ENCODE results near the gene PARN. TPM values are rescaled to one million over a fixed set of nuclear protein-coding genes. Genes with fewer than 3 reads are reported as not detected.

Gene PARN
- total RNA-seq, 1 experiment from 2014 or later, result 42.5 TPM

DNA sequence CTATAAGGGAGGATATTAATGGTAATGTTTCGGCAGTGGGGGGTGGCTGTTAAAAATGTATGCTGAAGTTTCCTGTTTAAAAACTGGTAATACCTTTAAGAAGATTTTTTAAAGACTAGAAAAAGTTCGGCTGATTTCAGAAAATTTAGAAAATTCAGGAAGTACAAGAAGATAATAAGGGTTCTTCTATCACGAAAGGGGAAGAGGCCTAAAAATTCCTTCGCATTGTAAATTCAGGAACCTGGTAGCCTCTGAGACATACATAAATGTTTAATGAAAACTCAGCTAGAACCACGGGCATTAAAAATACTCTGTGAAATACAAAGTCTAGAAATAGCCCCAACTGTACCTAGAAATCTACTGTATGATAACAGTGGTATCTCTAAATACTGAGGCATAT is 181.2 kb downstream of the PARN start:
- no peak overlapping the region for H3K4me3 ChIP-seq (replicated peaks in 1 of 2; ENCODE audit: low read depth in 1 of 2, low read length in 2 of 2)
- H3K36me3 ChIP-seq (ENCODE audit: control insufficient read depth in 1 of 2, insufficient read depth in 2 of 2, low read length in 2 of 2), result no peaks in the 10 kb centered on the region
- no peaks in the 10 kb centered on the region for H4K20me1 ChIP-seq (ENCODE audit: insufficient read depth)
- no peak overlapping the region for H3K4me2 ChIP-seq (ENCODE audit: low read length)
- no peaks in the 10 kb centered on the region for H3K9me3 ChIP-seq (ENCODE audit: control insufficient read depth in 1 of 2, insufficient read depth in 1 of 2, low read depth in 1 of 2, low read length in 2 of 2)
- no peak overlapping the region for H3K9ac ChIP-seq (ENCODE audit: low read length)
- no peak for DNase-seq (ENCODE audit: low read depth, low spot score)
- ATAC-seq, result no peak
- no peaks in the 10 kb centered on the region for H3K79me2 ChIP-seq (ENCODE audit: insufficient read depth, low read length)
- H3K4me1 ChIP-seq (ENCODE audit: control insufficient read depth in 1 of 2, insufficient read depth in 2 of 2, low read length in 2 of 2), result peaks cover 0 to 4% of the 10 kb centered on the region in 2 experiments; a peak in 1 of 4 replicates
- no peaks in the 10 kb centered on the region for H3K27me3 ChIP-seq (ENCODE audit: insufficient read depth, low read length)
- ChIA-PET RAD21 (ENCODE audit: low non-redundant PET in 1 of 2, low total read pairs in 2 of 2, uncharacterized antibody in 2 of 2, unreplicated experiment in 2 of 2) (no interaction called here), POLR2A (no interaction called here), CTCF (no interaction called here)
- no peak overlapping the region for H3K27ac ChIP-seq (ENCODE audit: low read depth, low read length)
- intact Hi-C loops (cut with micrococcal nuclease), result no loop called here
- BruUV-seq (replicated peaks), result no TSS peak
- no peak overlapping the region for H2AFZ ChIP-seq (ENCODE audit: low read depth, low read length, poor library complexity, severe bottlenecking)
- H3K9me2 ChIP-seq (ENCODE audit: insufficient read depth), result no peaks in the 10 kb centered on the region
- no peak for TF ChIP-seq TCF7L2 (IDR thresholded peaks at IDR 0.05; ENCODE audit: borderline replicate concordance, extremely low read depth, insufficient read depth, insufficient read length)
- TF ChIP-seq, protein P1, sequence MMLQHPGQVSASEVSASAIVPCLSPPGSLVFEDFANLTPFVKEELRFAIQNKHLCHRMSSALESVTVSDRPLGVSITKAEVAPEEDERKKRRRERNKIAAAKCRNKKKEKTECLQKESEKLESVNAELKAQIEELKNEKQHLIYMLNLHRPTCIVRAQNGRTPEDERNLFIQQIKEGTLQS (IDR thresholded peaks at IDR 0.05), result no peak
- TF ChIP-seq ZNF274 (IDR thresholded peaks at IDR 0.05; ENCODE audit: low read depth, low read length), result no peak
- TF ChIP-seq EGR1 (IDR thresholded peaks at IDR 0.05; ENCODE audit: low read depth), result no peak
- TF ChIP-seq RAD21 (IDR thresholded peaks at IDR 0.05; ENCODE audit: low read depth), result no peak
- TF ChIP-seq, protein P2, sequence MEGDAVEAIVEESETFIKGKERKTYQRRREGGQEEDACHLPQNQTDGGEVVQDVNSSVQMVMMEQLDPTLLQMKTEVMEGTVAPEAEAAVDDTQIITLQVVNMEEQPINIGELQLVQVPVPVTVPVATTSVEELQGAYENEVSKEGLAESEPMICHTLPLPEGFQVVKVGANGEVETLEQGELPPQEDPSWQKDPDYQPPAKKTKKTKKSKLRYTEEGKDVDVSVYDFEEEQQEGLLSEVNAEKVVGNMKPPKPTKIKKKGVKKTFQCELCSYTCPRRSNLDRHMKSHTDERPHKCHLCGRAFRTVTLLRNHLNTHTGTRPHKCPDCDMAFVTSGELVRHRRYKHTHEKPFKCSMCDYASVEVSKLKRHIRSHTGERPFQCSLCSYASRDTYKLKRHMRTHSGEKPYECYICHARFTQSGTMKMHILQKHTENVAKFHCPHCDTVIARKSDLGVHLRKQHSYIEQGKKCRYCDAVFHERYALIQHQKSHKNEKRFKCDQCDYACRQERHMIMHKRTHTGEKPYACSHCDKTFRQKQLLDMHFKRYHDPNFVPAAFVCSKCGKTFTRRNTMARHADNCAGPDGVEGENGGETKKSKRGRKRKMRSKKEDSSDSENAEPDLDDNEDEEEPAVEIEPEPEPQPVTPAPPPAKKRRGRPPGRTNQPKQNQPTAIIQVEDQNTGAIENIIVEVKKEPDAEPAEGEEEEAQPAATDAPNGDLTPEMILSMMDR (IDR thresholded peaks at IDR 0.05 in 2 of 3, conservative IDR thresholded peaks at IDR 0.05 in 1 of 3; ENCODE audit: borderline replicate concordance in 1 of 3, insufficient read depth in 1 of 3, low read depth in 2 of 3, low read length in 2 of 3), result no peak
- TF ChIP-seq ELF1 (IDR thresholded peaks at IDR 0.05; ENCODE audit: borderline replicate concordance, low read depth), result no peak
- TF ChIP-seq, protein P3, sequence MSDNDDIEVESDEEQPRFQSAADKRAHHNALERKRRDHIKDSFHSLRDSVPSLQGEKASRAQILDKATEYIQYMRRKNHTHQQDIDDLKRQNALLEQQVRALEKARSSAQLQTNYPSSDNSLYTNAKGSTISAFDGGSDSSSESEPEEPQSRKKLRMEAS (IDR thresholded peaks at IDR 0.05), result no peak
- TF ChIP-seq POLR2A (IDR thresholded peaks at IDR 0.05; ENCODE audit: borderline replicate concordance, extremely low read depth, insufficient read depth, insufficient read length), result no peak
- TF ChIP-seq ZFX (IDR thresholded peaks at IDR 0.05), result no peak
- no peak for TF ChIP-seq EZH2 (IDR thresholded peaks at IDR 0.05)
- TF ChIP-seq EZH2phosphoT487 (IDR thresholded peaks at IDR 0.05; ENCODE audit: borderline replicate concordance), result no peak
- no peak for TF ChIP-seq SRF (IDR thresholded peaks at IDR 0.05; ENCODE audit: low read depth)
- no peak for TF ChIP-seq FOSL1 (IDR thresholded peaks at IDR 0.05; ENCODE audit: low read depth)
- no peak for TF ChIP-seq SP1 (IDR thresholded peaks at IDR 0.05; ENCODE audit: low read depth)
